A549 (cell line): ENCODE data around the gene DTWD2. TPM values are rescaled to one million over a fixed set of nuclear protein-coding genes. Genes with fewer than 3 reads are reported as not detected.

Experiments
- ATAC-seq, 2 experiments: fragments of 200-7000 bp in 1 of 2; fragments of >200 bp in 1 of 2; cut with Nextera tagmentation in 1 of 2; cut with Tn5 transposase in 1 of 2; 3 replicates each; pipeline versions ENCODE4 v1.8.0 to v1.9.1; 2018 to 2020; ENCODE audit warnings: mild to moderate bottlenecking in 1 of 2, moderate library complexity in 1 of 2
- CTCF ChIA-PET: fragments of 300-600 bp; sonication (Branson Sonifier 250); formaldehyde crosslinking; extraction: SDS; loops from one replicate; lab custom pipeline; 2021; ENCODE audit warnings: antibody characterized with exemption, inconsistent platforms; lab: Yijun Ruan, JAX
- POLR2A ChIA-PET: fragments of 350-600 bp; formaldehyde crosslinking; extraction: SDS; loops from one replicate; lab custom pipeline; 2021; ENCODE audit warnings: antibody characterized with exemption, inconsistent platforms; lab: Yijun Ruan, JAX
- DNase-seq, 2 experiments: peaks; one replicate each; pipeline versions ENCODE4 v3.0.0 to v3.0.0-alpha.2; 2011 to 2016; ENCODE audit warnings: low read depth in 1 of 2, low spot score in 1 of 2
- FAIRE-seq: peaks from 2 replicates; lab custom pipeline; 2011; peaks lifted over from hg19 to GRCh38; lab: Jason Lieb, UNC
- H3K27ac ChIP-seq, 2 experiments: fragments of >200 bp; sonication (Bioruptor Twin); formaldehyde crosslinking; 3 replicates each; pipeline ENCODE4 v1.5.1; 2016 to 2017
- H3K4me1 ChIP-seq: fragments of >200 bp; sonication (Bioruptor Twin); formaldehyde crosslinking; 3 replicates; pipeline ENCODE4 v1.6.1; 2016
- H3K4me2 ChIP-seq: fragments of >200 bp; sonication (Bioruptor Twin); formaldehyde crosslinking; 3 replicates; pipeline ENCODE4 v1.6.1; 2016
- H3K4me3 ChIP-seq: fragments of >200 bp; sonication (Bioruptor Twin); formaldehyde crosslinking; 3 replicates; pipeline ENCODE4 v1.5.1; 2016
- H3K9me3 ChIP-seq: fragments of >200 bp; sonication (Bioruptor Twin); formaldehyde crosslinking; 3 replicates; pipeline ENCODE4 v1.6.1; 2016
- CBX8 ChIP-seq: fragments of 200-600 bp; sonication (generic); IDR thresholded peaks from 2 replicates; pipeline ENCODE4 v1.6.1; 2016
- CTCF ChIP-seq: fragments of >200 bp; sonication (Bioruptor Twin); formaldehyde crosslinking; IDR thresholded peaks from 3 replicates; pipeline ENCODE4 v1.5.1; 2016
- EHF ChIP-seq: fragments of 250-450 bp; sonication (Bioruptor Pico); IDR thresholded peaks from 2 replicates; pipeline ENCODE4 v1.5.0; 2020; ENCODE audit warnings: mild to moderate bottlenecking
- FOSB ChIP-seq: fragments of 250-450 bp; sonication (Bioruptor Pico); IDR thresholded peaks from 2 replicates; pipeline ENCODE4 v1.5.0; 2020; ENCODE audit warnings: mild to moderate bottlenecking, moderate library complexity
- GATA3 ChIP-seq: IDR thresholded peaks from 2 replicates; pipeline ENCODE4 v1.6.1; 2012; ENCODE audit warnings: borderline replicate concordance
- HDAC2 ChIP-seq: fragments of 200-600 bp; sonication (generic); IDR thresholded peaks from 2 replicates; pipeline ENCODE4 v1.6.1; 2016
- HEYL ChIP-seq: fragments of 250-450 bp; sonication (Bioruptor Pico); IDR thresholded peaks from 2 replicates; pipeline ENCODE4 v1.8.0; 2021; ENCODE audit warnings: mild to moderate bottlenecking, moderate library complexity
- KDM1A ChIP-seq: fragments of 200-600 bp; sonication (generic); IDR thresholded peaks from 2 replicates; pipeline ENCODE4 v1.6.1; 2016; ENCODE audit warnings: low read depth, mild to moderate bottlenecking
- MAFK ChIP-seq: fragments of 450-650 bp; IDR thresholded peaks from 2 replicates; pipeline ENCODE4 v1.6.1; 2014; ENCODE audit not compliant: partially characterized antibody
- MAZ ChIP-seq: fragments of 150-350 bp; IDR thresholded peaks from 2 replicates; pipeline ENCODE4 v1.6.1; 2014; ENCODE audit warnings: antibody characterized with exemption, low read depth, low read length, borderline replicate concordance
- NFE2L2 ChIP-seq: fragments of 150-350 bp; conservative IDR thresholded peaks from 2 replicates; pipeline ENCODE4 v1.6.1; 2014; ENCODE audit warnings: low read length
- NPAS2 ChIP-seq: fragments of 250-450 bp; sonication (Bioruptor Pico); IDR thresholded peaks from 2 replicates; pipeline ENCODE4 v1.8.0; 2022; ENCODE audit warnings: mild to moderate bottlenecking, moderate library complexity, borderline replicate concordance
- NR3C1 ChIP-seq: fragments of >200 bp; sonication (Bioruptor Twin); formaldehyde crosslinking; IDR thresholded peaks from 3 replicates; pipeline ENCODE4 v1.6.1; 2017
- POLR2A ChIP-seq: IDR thresholded peaks from 2 replicates; pipeline ENCODE4 v1.6.1; 2012; ENCODE audit warnings: mild to moderate bottlenecking, low read length
- POLR2AphosphoS2 ChIP-seq: conservative IDR thresholded peaks from 2 replicates; pipeline ENCODE4 v1.6.1; 2012; ENCODE audit warnings: low read length, improper control_type of control experiment, inconsistent platforms
- REST ChIP-seq: fragments of 200-600 bp; sonication (generic); IDR thresholded peaks from 2 replicates; pipeline ENCODE4 v1.6.1; 2016; ENCODE audit warnings: antibody characterized with exemption, mild to moderate bottlenecking, moderate library complexity
- SMC3 ChIP-seq: fragments of >200 bp; sonication (Bioruptor Twin); formaldehyde crosslinking; IDR thresholded peaks from 3 replicates; pipeline ENCODE4 v1.6.1; 2018; ENCODE audit warnings: inconsistent platforms
- TFCP2L1 ChIP-seq: fragments of 250-450 bp; sonication (Bioruptor Pico); IDR thresholded peaks from 2 replicates; pipeline ENCODE4 v1.5.0; 2021; ENCODE audit warnings: mild to moderate bottlenecking
- TP53 ChIP-seq: fragments of 250-450 bp; sonication (Bioruptor Pico); IDR thresholded peaks from 2 replicates; pipeline ENCODE4 v1.5.0; 2021; ENCODE audit warnings: mild to moderate bottlenecking, moderate library complexity
- USF2 ChIP-seq: fragments of 450-650 bp; IDR thresholded peaks from 2 replicates; pipeline ENCODE4 v1.6.1; 2014; ENCODE audit warnings: antibody characterized with exemption
- ZFP36 ChIP-seq: fragments of 450-650 bp; IDR thresholded peaks from 2 replicates; pipeline ENCODE4 v1.6.1; 2014; ENCODE audit warnings: borderline replicate concordance; ENCODE audit not compliant: partially characterized antibody
- ZNF302 ChIP-seq: fragments of 250-450 bp; sonication (Bioruptor Pico); IDR thresholded peaks from 2 replicates; pipeline ENCODE4 v1.9.0; 2021; ENCODE audit warnings: inconsistent platforms, mild to moderate bottlenecking, moderate library complexity
- WGBS: methylation state at CpG from one replicate; pipeline ENCODE4 v1.1.6; 2017; ENCODE audit errors: missing lambda C conversion rate; 5-methylcytosine and 5-hydroxymethylcytosine counted together
- polyA plus RNA-seq, 4 experiments: library from polyadenylated mRNA; depleted of rRNA in 3 of 4; stranded (reverse); fragments of >200 nt; fragmentation: RNase III in 1 of 4; extraction: RNeasy Plus Mini Kit Qiagen cat#74134 plus additional on column Dnase treatment in 1 of 4; gene quantifications; 2 replicates in 3 of 4; 3 replicates in 1 of 4; pipeline ENCODE4 v1.2.3, GENCODE V29; 2011 to 2017

DTWD2 gene
- polyA plus RNA-seq, 2 of the 4 experiments (the other 2 are of a cell fraction) = 3.7 to 4.8 TPM

GRCh38 chr5:118796081-118796480, 192.3 kb downstream of the DTWD2 start (continued):
- TF ChIP-seq EHF (CRISPR knock-in tag) (no peak), TP53 (no peak)

GRCh38 chr5:118794281-118794680, 194.1 kb downstream of the DTWD2 start:
- ChIA-PET POLR2A (no interaction called here), CTCF (no interaction called here)
- Histone ChIP-seq H3K4me3 (no peak overlapping the region), H3K4me2 (no peak overlapping the region), H3K9me3 (no peaks in the 10 kb centered on the region), H3K27ac (no peak overlapping the region), H3K4me1 (no peaks in the 10 kb centered on the region)
- 30% methylated on average over 3 of the region's 3 CpGs for WGBS
- no peak for DNase-seq
- FAIRE-seq = no peak
- TF ChIP-seq KDM1A (no peak), HEYL (no peak), POLR2AphosphoS2 (no peak), TFCP2L1 (CRISPR knock-in tag) (no peak), ZFP36 (no peak), POLR2A (no peak), CTCF (no peak), MAZ (no peak), NR3C1 (no peak), HDAC2 (no peak), USF2 (no peak), SMC3 (no peak), MAFK (no peak)
- no peak for ATAC-seq

- DNase-seq (no peak), ATAC-seq (no peak), FAIRE-seq (no peak)
- WGBS = 5% methylated on average over 2 of the region's 2 CpGs
- Histone ChIP-seq H3K4me1 (no peaks in the 10 kb centered on the region), H3K27ac (no peak overlapping the region), H3K9me3 (no peaks in the 10 kb centered on the region), H3K4me2 (no peak overlapping the region), H3K4me3 (no peak overlapping the region)
- POLR2A ChIA-PET = no interaction called here
- CTCF ChIA-PET = interaction anchor here (0.6 to 2.6 kb wide), 3 partner anchors 14 to 418 kb away, joined by 3 to 13 read pairs (median 3); no protein-coding TSS in a partner anchor
- TF ChIP-seq HDAC2 = no peak
- TF ChIP-seq REST = no peak
- no peak for TF ChIP-seq SMC3
- no peak for TF ChIP-seq CBX8
- TF ChIP-seq HEYL = no peak
- no peak for TF ChIP-seq ZNF302
- TF ChIP-seq NPAS2 (CRISPR knock-in tag) = no peak
- TF ChIP-seq NFE2L2 = no peak
- no peak for TF ChIP-seq GATA3
- TF ChIP-seq TFCP2L1 (CRISPR knock-in tag) = no peak
- no peak for TF ChIP-seq TP53
- TF ChIP-seq FOSB (CRISPR knock-in tag) = no peak
Observed at GRCh38 chr5:118793652-118794051, 194.7 kb downstream of the DTWD2 start.
